Measurements from ENCODE around the gene SAMD10.

GRCh38 chr20:63980806-63981728, 1.6 kb upstream of the SAMD10 start, which contains the start of gene PRPF6:
- TF ChIP-seq EP300 (IDR thresholded peaks at IDR 0.05) = no peak
- TF ChIP-seq CTCF (IDR thresholded peaks at IDR 0.05) = peak in 3 of 4 experiments; percentile 78 to 93 (median 81)
- peak; percentile 92 for TF ChIP-seq POLR2AphosphoS5 (IDR thresholded peaks at IDR 0.05)
